B cell (primary cell): ENCODE measurements around the gene ARFGAP2. TPM values are rescaled to one million over a fixed set of nuclear protein-coding genes. Genes with fewer than 3 reads are reported as not detected.

Experiments
- ATAC-seq: fragments of 200-7000 bp; cut with Tn5 transposase; one replicate; pipeline ENCODE4 v1.10.0; 2021; ENCODE audit warnings: low read depth, mild to moderate bottlenecking, moderate number of reproducible peaks, moderate library complexity
- CTCF ChIA-PET: fragments of 350-600 bp; sonication (Branson Sonifier 250); formaldehyde crosslinking; loops from one replicate; lab custom pipeline; 2021; ENCODE audit warnings: antibody characterized with exemption, inconsistent platforms; lab: Charles Lee
- POLR2A ChIA-PET: fragments of 350-600 bp; sonication (Branson Sonifier 250); formaldehyde crosslinking; loops from one replicate; lab custom pipeline; 2021; ENCODE audit warnings: antibody characterized with exemption; lab: Charles Lee
- DNase-seq: peaks from one replicate; pipeline ENCODE4 v3.0.0; 2013
- H2AFZ ChIP-seq: 2 replicates; pipeline ENCODE4 v1.6.1; 2012; ENCODE audit warnings: mild to moderate bottlenecking, low read depth, low read length; ENCODE audit not compliant: insufficient read depth, poor library complexity, severe bottlenecking
- H3K27ac ChIP-seq, 2 donors: 1 replicate in 1 of 2; 2 replicates in 1 of 2; pipeline ENCODE4 v1.5.1; 2012 to 2013; ENCODE audit warnings: low read length in 2 of 2, mild to moderate bottlenecking in 2 of 2, moderate library complexity in 1 of 2
- H3K27me3 ChIP-seq, 4 experiments: fragments of 200-600 bp in 1 of 4; sonication (generic) in 1 of 4; replicated peaks in 1 of 4; 1 replicate in 2 of 4; 2 replicates in 2 of 4; pipeline versions ENCODE4 v1.6.1 to v1.7.0; 2013 to 2016; ENCODE audit warnings: low read length in 3 of 4, mild to moderate bottlenecking in 2 of 4, mixed read lengths in 1 of 4, moderate library complexity in 1 of 4; ENCODE audit not compliant: insufficient read depth in 4 of 4, control insufficient read depth in 3 of 4; ENCODE audit errors: control extremely low read depth in 1 of 4
- H3K36me3 ChIP-seq, 2 experiments: replicated peaks in 1 of 2; 1 replicate in 1 of 2; 2 replicates in 1 of 2; pipeline versions ENCODE4 v1.6.1 to v1.7.1; 2013; ENCODE audit warnings: low read length in 1 of 2; ENCODE audit not compliant: insufficient read depth in 2 of 2, control insufficient read depth in 1 of 2; ENCODE audit errors: control extremely low read depth in 1 of 2, extremely low read depth in 1 of 2
- H3K4me1 ChIP-seq, 2 donors: fragments of 200-600 bp in 1 of 2; sonication (generic) in 1 of 2; 1 replicate in 1 of 2; 2 replicates in 1 of 2; pipeline versions ENCODE4 v1.5.1 to v1.6.1; 2013 to 2017; ENCODE audit warnings: low read length in 2 of 2; ENCODE audit not compliant: control insufficient read depth in 2 of 2, insufficient read depth in 2 of 2
- H3K4me2 ChIP-seq: replicated peaks from 2 replicates; pipeline ENCODE3; 2012; ENCODE audit warnings: mild to moderate bottlenecking, low read depth, low read length; ENCODE audit not compliant: poor library complexity, severe bottlenecking
- H3K4me3 ChIP-seq, 5 experiments: fragments of 200-600 bp in 1 of 5; sonication (generic) in 1 of 5; 1 replicate in 3 of 5; 2 replicates in 2 of 5; pipeline versions ENCODE4 v1.5.1 to v1.7.0; 2011 to 2016; ENCODE audit warnings: low read length in 4 of 5, mild to moderate bottlenecking in 4 of 5, low read depth in 2 of 5, control low read depth in 1 of 5, moderate library complexity in 1 of 5; ENCODE audit not compliant: insufficient read depth in 1 of 5; ENCODE audit errors: control extremely low read depth in 1 of 5, extremely low read depth in 1 of 5
- H3K79me2 ChIP-seq: fragments of 200-600 bp; sonication (generic); one replicate; pipeline ENCODE4 v1.6.0; 2016; ENCODE audit warnings: low read length; ENCODE audit not compliant: control insufficient read depth, insufficient read depth
- H3K9ac ChIP-seq: fragments of 200-600 bp; sonication (generic); 2 replicates; pipeline ENCODE4 v1.6.1; 2017; ENCODE audit warnings: mild to moderate bottlenecking, low read length, moderate library complexity
- H3K9me3 ChIP-seq, 3 donors: one replicate each; pipeline versions ENCODE4 v1.6.1 to v1.7.1; 2013; ENCODE audit warnings: low read length in 2 of 3; ENCODE audit not compliant: control insufficient read depth in 2 of 3, insufficient read depth in 1 of 3; ENCODE audit errors: control extremely low read depth in 1 of 3
- H4K20me1 ChIP-seq: 2 replicates; pipeline ENCODE4 v1.6.0; 2012; ENCODE audit warnings: mild to moderate bottlenecking, low read length; ENCODE audit not compliant: insufficient read depth, control insufficient read depth, poor library complexity, severe bottlenecking
- H3K27ac Mint-ChIP-seq: one replicate; pipeline ENCODE4 v1.8.0; 2021; ENCODE audit warnings: mixed read lengths
- H3K27me3 Mint-ChIP-seq: one replicate; pipeline ENCODE4 v1.8.0; 2021; ENCODE audit warnings: mixed read lengths
- H3K4me1 Mint-ChIP-seq: one replicate; pipeline ENCODE4 v1.8.0; 2021; ENCODE audit warnings: mixed read lengths
- H3K4me3 Mint-ChIP-seq: one replicate; pipeline ENCODE4 v1.8.0; 2021; ENCODE audit warnings: mixed read lengths
- H3K9me3 Mint-ChIP-seq: one replicate; pipeline ENCODE4 v1.8.0; 2022; ENCODE audit warnings: mixed read lengths; ENCODE audit not compliant: insufficient read depth
- CTCF ChIP-seq: fragments of 200-600 bp; IDR thresholded peaks from one replicate; pipeline ENCODE4 v1.8.0; 2022; ENCODE audit warnings: antibody characterized with exemption, mild to moderate bottlenecking
- EZH2 ChIP-seq: IDR thresholded peaks from 2 replicates; pipeline ENCODE4 v1.6.1; 2012; ENCODE audit warnings: borderline replicate concordance, low read depth, mild to moderate bottlenecking, moderate library complexity, low read length; ENCODE audit not compliant: insufficient read depth, poor library complexity, severe bottlenecking
- whole genome bisulfite sequencing: methylation state at CpG from one replicate; pipeline ENCODE4 v1.1.5; 2013; ENCODE audit warnings: missing lambda C conversion rate; ENCODE audit not compliant: insufficient coverage; 5-methylcytosine and 5-hydroxymethylcytosine counted together
- intact Hi-C: fragments of 100-400 bp; cut with micrococcal nuclease; formaldehyde crosslinking; loops from one replicate; pipeline ENCODE4 v1.10.0; 2022
- polyA plus RNA-seq: library from polyadenylated mRNA; depleted of rRNA; stranded (reverse); fragments of >200 nt; gene quantifications from 2 replicates; pipeline ENCODE4 v1.2.3, GENCODE V29; 2012
- total RNA-seq, 2 donors: library from RNA; stranded (reverse); fragments of 120-200 nt in 1 of 2; gene quantifications; 1 replicate in 1 of 2; 2 replicates in 1 of 2; pipeline versions ENCODE4 v1.2.3 to v1.2.4, GENCODE V29; 2013 to 2022

Gene ARFGAP2
- total and polyA plus RNA-seq, 2 donors (not counting 1 experiment from before 2014, with no cell fraction given): 141 to 200 TPM

- H3K27me3 ChIP-seq: no peaks in the 10 kb centered on the region
- peaks cover 68% of the 10 kb centered on the region for H4K20me1 ChIP-seq
- H3K36me3 ChIP-seq: peaks cover 0 to 80% of the 10 kb centered on the region in 2 experiments
- Mint-ChIP-seq H3K4me1 (peaks cover 1% of the 10 kb centered on the region), H3K9me3 (no peaks in the 10 kb centered on the region), H3K27me3 (no peaks in the 10 kb centered on the region), H3K27ac (no peak overlapping the region), H3K4me3 (no peak overlapping the region)
- H3K4me1 ChIP-seq: no peaks in the 10 kb centered on the region
- no peak overlapping the region for H3K4me3 ChIP-seq
- POLR2A ChIA-PET: no interaction called here
- 96% methylated on average over 5 of the region's 5 CpGs for WGBS
- CTCF ChIA-PET: interaction anchor here (1.6 kb wide), 1 partner anchor 63 kb away, joined by 3 read pairs; no protein-coding TSS in a partner anchor
- TF ChIP-seq CTCF: no peak
- no peak for TF ChIP-seq EZH2
- no peak overlapping the region for H2AFZ ChIP-seq
- DNase-seq: peak; percentile 6
- peaks cover 44% of the 10 kb centered on the region for H3K79me2 ChIP-seq
- intact Hi-C loops: no loop called here
- no peak overlapping the region for H3K4me2 ChIP-seq
- no peak overlapping the region for H3K27ac ChIP-seq
- H3K9ac ChIP-seq: no peak overlapping the region
- no peak for ATAC-seq
- H3K9me3 ChIP-seq: no peaks in the 10 kb centered on the region
Measured at GRCh38 chr11:47166368-47166767, 10.3 kb downstream of the ARFGAP2 start.

GRCh38 chr11:47165253-47165840, 11.3 kb downstream of the ARFGAP2 start:
- no peaks in the 10 kb centered on the region for H3K27me3 ChIP-seq
- no peak overlapping the region for H3K4me2 ChIP-seq
- CTCF ChIA-PET: interaction anchor here (0.7 to 1.6 kb wide), 2 partner anchors 12 to 64 kb away, joined by 3 to 5 read pairs; no protein-coding TSS in a partner anchor
- 96% methylated on average over 13 of the region's 16 CpGs for WGBS
- H3K27me3 Mint-ChIP-seq: no peaks in the 10 kb centered on the region
- no peaks in the 10 kb centered on the region for H3K9me3 Mint-ChIP-seq
- no peak overlapping the region for H3K9ac ChIP-seq
- no peak for DNase-seq
- H4K20me1 ChIP-seq: peaks cover 67% of the 10 kb centered on the region
- H3K4me1 ChIP-seq: peaks cover 0 to 2% of the 10 kb centered on the region in 2 donors
- peaks cover 1% of the 10 kb centered on the region for H3K4me1 Mint-ChIP-seq
- POLR2A ChIA-PET: no interaction called here
- H3K79me2 ChIP-seq: peaks cover 33% of the 10 kb centered on the region
- peak overlapping the region; percentile 2 for H3K27ac Mint-ChIP-seq
- no peaks in the 10 kb centered on the region for H3K9me3 ChIP-seq
- H2AFZ ChIP-seq: no peak overlapping the region
- H3K36me3 ChIP-seq: peaks cover 0 to 72% of the 10 kb centered on the region in 2 experiments
- no peak overlapping the region for H3K27ac ChIP-seq
- no peak overlapping the region for H3K4me3 Mint-ChIP-seq
- intact Hi-C loops: no loop called here
- ATAC-seq: no peak
- H3K4me3 ChIP-seq: no peak overlapping the region
- TF ChIP-seq EZH2 (no peak), CTCF (no peak)
